Measurements from ENCODE around the gene ATAD3B. TPM values are rescaled to one million over a fixed set of nuclear protein-coding genes. Genes with fewer than 3 reads are reported as not detected.

ATAD3B gene
- total and polyA plus RNA-seq, 2 of the 13 experiments (the other 11 are each of a cell fraction or from before 2014, with no cell fraction given): 9.6 to 31.1 TPM

- POLR2A ChIA-PET: interaction anchor here (0.6 to 3.1 kb wide), 10 partner anchors 8 to 51 kb away, joined by 3 to 21 read pairs (median 5); partner anchors contain the start of genes AURKAIP1, CCNL2 and MRPL20
- TF ChIP-seq HNF4A (CRISPR knock-in tag; IDR thresholded peaks at IDR 0.05) (peak; percentile 50; the same call in 1 of the 2 replicates), ZNF354B (CRISPR knock-in tag; IDR thresholded peaks at IDR 0.05) (no peak), DRAP1 (CRISPR knock-in tag; IDR thresholded peaks at IDR 0.05) (0 out of 2 replicates have a peak, but pooled peaks have one; percentile 8), ZNF205 (CRISPR knock-in tag; IDR thresholded peaks at IDR 0.05) (0 out of 2 replicates have a peak, but pooled peaks have one; percentile 27), ZNF160 (CRISPR knock-in tag; IDR thresholded peaks at IDR 0.05) (no peak), ZNF451 (CRISPR knock-in tag; IDR thresholded peaks at IDR 0.05) (peak; percentile 77; the same call in 1 of the 2 replicates), GABPA (IDR thresholded peaks at IDR 0.05; ENCODE audit: low read depth, low read length) (no peak), GABPA (CRISPR knock-in tag; IDR thresholded peaks at IDR 0.05; ENCODE audit: low read depth) (no peak; the same call in 1 of the 2 replicates), ESRRA (CRISPR knock-in tag; IDR thresholded peaks at IDR 0.05; ENCODE audit: low read depth) (no peak), AGO2 (optimal IDR thresholded peaks at IDR 0.05; ENCODE audit: low read depth, low read length) (peak; percentile 89), MLLT10 (CRISPR knock-in tag; IDR thresholded peaks at IDR 0.05) (no peak), RBFOX2 (IDR thresholded peaks at IDR 0.05; ENCODE audit: low read depth, low read length) (peak; percentile 82), SAP130 (CRISPR knock-in tag; IDR thresholded peaks at IDR 0.05; ENCODE audit: low read depth) (peak; percentile 58), YEATS2 (CRISPR knock-in tag; IDR thresholded peaks at IDR 0.05; ENCODE audit: borderline replicate concordance) (no peak), ZNF30 (CRISPR knock-in tag; IDR thresholded peaks at IDR 0.05) (no peak)
- TF ChIP-seq, protein P1, sequence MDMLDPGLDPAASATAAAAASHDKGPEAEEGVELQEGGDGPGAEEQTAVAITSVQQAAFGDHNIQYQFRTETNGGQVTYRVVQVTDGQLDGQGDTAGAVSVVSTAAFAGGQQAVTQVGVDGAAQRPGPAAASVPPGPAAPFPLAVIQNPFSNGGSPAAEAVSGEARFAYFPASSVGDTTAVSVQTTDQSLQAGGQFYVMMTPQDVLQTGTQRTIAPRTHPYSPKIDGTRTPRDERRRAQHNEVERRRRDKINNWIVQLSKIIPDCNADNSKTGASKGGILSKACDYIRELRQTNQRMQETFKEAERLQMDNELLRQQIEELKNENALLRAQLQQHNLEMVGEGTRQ (IDR thresholded peaks at IDR 0.05; ENCODE audit: low read depth, low read length): no peak
- TF ChIP-seq, protein P1 (CRISPR knock-in tag; IDR thresholded peaks at IDR 0.05; ENCODE audit: borderline replicate concordance): no peak
- TF ChIP-seq, protein P2, sequence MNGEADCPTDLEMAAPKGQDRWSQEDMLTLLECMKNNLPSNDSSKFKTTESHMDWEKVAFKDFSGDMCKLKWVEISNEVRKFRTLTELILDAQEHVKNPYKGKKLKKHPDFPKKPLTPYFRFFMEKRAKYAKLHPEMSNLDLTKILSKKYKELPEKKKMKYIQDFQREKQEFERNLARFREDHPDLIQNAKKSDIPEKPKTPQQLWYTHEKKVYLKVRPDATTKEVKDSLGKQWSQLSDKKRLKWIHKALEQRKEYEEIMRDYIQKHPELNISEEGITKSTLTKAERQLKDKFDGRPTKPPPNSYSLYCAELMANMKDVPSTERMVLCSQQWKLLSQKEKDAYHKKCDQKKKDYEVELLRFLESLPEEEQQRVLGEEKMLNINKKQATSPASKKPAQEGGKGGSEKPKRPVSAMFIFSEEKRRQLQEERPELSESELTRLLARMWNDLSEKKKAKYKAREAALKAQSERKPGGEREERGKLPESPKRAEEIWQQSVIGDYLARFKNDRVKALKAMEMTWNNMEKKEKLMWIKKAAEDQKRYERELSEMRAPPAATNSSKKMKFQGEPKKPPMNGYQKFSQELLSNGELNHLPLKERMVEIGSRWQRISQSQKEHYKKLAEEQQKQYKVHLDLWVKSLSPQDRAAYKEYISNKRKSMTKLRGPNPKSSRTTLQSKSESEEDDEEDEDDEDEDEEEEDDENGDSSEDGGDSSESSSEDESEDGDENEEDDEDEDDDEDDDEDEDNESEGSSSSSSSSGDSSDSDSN (CRISPR knock-in tag; IDR thresholded peaks at IDR 0.05): peak; percentile 75
Measured at GRCh38 chr1:1425753-1426495, 45.6 kb upstream of the ATAD3B start.

More at GRCh38 chr1:1425753-1426495, 45.6 kb upstream of the ATAD3B start:
- Histone ChIP-seq H3K4me1 (ENCODE audit: insufficient read depth, low read length) (peaks cover 54% of the 10 kb centered on the region), H3K79me2 (ENCODE audit: insufficient read depth, low read length) (peaks cover 1% of the 10 kb centered on the region), H3K9me3 (ENCODE audit: low read length) (no peaks in the 10 kb centered on the region), H3K4me2 (ENCODE audit: low read depth, low read length) (peak overlapping the region; percentile 91), H3K4me3 (replicated peaks in 1 of 3; ENCODE audit: insufficient read depth in 1 of 3, low read depth in 2 of 3, low read length in 3 of 3) (peak overlapping the region; percentile 58 to 83 (median 59)), H2AFZ (ENCODE audit: low read length) (no peak overlapping the region), H3K27me3 (ENCODE audit: control insufficient read depth in 1 of 2, insufficient read depth in 2 of 2, low read length in 2 of 2) (no peaks in the 10 kb centered on the region; a peak in 1 of 5 replicates), H4K20me1 (ENCODE audit: insufficient read depth, low read length) (no peaks in the 10 kb centered on the region), H3K36me3 (replicated peaks in 1 of 2; ENCODE audit: control insufficient read depth in 1 of 2, insufficient read depth in 2 of 2, low read length in 2 of 2) (no peaks in the 10 kb centered on the region), H3K27ac (ENCODE audit: extremely low read length, insufficient read depth, low read length) (peak overlapping the region; percentile 42), H3K9ac (ENCODE audit: insufficient read depth, low read depth, low read length) (peak overlapping the region; percentile 66)
- intact Hi-C loops (cut with micrococcal nuclease; ENCODE audit: unreplicated experiment) (no loop called here), in situ Hi-C loops (cut with HindIII; ENCODE audit: extremely low pct_ligation_motif_present, low pct_unique_long_range_greater_than_20kb) (no loop called here)
- ATAC-seq (peak; percentile 48), FAIRE-seq (no peak), DNase-seq (ENCODE audit: low spot score) (no peak)
- 0% methylated on average over 3 of the region's 33 CpGs for WGBS (ENCODE audit: low lambda C conversion rate)
- no TSS peak for BruUV-seq (replicated peaks)
- CTCF ChIA-PET (ENCODE audit: low intra/inter-chr PET ratio, low total read pairs): no interaction called here
